IPS DF 19.7 (cell line): Measurements from ENCODE around the gene MCL1.
"Not testable (repeated sequence)": the region's sequence is repeated elsewhere in the genome, so short reads cannot be mapped to it uniquely, and the experiment has no call there.

Source experiments
- DNase-seq: peaks from one replicate; pipeline ENCODE4 v3.0.0-alpha.2; 2013; ENCODE audit warnings: low read depth, low spot score

MCL1 gene

GRCh38 chr1:150579110-150579944, at the start of gene MCL1:
Gene MCL1 (minus strand): TSS chr1:150579610. CDS start chr1:150579530, 80 bp downstream.
- DNase-seq: peak; percentile 72

GRCh38 chr1:150628766-150629114, 49.3 kb upstream of the MCL1 start:
- DNase-seq: no peak

GRCh38 chr1:150627826-150628410, 48.5 kb upstream of the MCL1 start:
- DNase-seq: no peak

GRCh38 chr1:150626150-150626549, 46.7 kb upstream of the MCL1 start:
- no peak for DNase-seq

- not testable (repeated sequence) for DNase-seq
Measured at GRCh38 chr1:150624546-150624945, 45.1 kb upstream of the MCL1 start.

DNA sequence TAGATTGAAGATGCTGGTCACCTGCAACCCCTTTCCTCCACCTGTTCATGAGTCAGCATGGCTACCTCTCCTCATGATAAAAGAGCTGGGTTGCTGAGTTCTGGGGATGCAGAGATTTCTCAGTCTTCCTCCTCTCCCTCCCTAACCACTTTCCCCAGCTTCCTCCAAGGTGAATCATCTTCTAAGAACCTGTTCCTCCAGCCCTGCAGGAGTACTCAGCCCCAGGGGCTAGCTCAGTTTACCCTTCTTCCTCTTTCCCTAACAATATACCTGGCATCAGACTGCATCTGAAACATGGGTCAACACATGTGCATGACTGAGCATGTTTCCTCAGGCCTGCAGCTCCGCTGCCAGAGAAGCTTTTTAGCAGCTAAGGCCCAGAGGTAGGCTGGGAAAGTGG, 44.7 kb upstream of the MCL1 start:
- DNase-seq: not testable (repeated sequence)

GRCh38 chr1:150622303-150622975, 43.0 kb upstream of the MCL1 start:
- DNase-seq: no peak

GRCh38 chr1:150621497-150622302, 42.3 kb upstream of the MCL1 start:
- no peak for DNase-seq

- no peak for DNase-seq
Measured at GRCh38 chr1:150620919-150621318, 41.5 kb upstream of the MCL1 start.

DNA sequence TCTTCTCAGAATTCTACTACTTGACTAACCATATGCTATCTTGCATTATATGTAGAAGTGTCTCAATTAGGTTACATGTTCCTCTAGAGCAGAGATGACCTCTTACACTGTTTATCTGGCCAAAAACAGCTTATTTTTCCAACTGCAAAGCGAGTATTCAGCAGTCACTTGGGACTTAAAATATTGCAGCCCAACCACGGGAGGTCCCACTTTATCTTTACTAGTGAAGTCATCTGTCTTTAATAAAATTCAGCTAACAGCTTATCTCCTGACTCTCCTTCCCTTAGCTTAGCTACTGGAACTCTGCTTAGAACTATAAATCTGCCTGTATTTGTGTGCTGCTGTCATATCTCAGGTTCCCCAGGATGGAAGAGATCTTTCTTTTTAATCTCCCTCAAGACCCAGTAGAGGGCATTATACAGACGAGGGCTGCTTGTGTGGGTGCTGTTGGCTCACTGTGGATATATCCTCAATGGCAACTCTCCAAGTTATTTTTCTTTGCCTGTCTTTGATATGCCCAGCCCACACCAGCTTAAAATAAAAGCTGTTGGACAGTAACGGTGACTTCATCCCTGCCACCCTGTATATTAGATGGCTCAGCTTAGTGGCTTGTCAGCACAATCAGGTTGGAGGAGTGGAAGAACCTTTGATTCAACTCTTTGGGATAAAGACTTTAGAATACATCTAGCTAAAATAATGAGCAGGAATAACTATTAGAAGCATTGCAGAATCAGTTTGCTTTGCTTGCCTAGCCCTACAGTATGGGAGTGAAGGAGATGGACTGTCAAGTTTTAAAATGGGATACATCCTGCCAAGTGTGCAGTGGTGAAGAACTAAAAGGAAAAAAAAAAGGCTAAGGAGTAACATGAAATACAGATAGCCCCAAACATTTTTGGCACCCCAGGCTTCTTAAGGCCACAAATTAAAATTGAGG, 40.4 kb upstream of the MCL1 start:
- no peak for DNase-seq

DNA sequence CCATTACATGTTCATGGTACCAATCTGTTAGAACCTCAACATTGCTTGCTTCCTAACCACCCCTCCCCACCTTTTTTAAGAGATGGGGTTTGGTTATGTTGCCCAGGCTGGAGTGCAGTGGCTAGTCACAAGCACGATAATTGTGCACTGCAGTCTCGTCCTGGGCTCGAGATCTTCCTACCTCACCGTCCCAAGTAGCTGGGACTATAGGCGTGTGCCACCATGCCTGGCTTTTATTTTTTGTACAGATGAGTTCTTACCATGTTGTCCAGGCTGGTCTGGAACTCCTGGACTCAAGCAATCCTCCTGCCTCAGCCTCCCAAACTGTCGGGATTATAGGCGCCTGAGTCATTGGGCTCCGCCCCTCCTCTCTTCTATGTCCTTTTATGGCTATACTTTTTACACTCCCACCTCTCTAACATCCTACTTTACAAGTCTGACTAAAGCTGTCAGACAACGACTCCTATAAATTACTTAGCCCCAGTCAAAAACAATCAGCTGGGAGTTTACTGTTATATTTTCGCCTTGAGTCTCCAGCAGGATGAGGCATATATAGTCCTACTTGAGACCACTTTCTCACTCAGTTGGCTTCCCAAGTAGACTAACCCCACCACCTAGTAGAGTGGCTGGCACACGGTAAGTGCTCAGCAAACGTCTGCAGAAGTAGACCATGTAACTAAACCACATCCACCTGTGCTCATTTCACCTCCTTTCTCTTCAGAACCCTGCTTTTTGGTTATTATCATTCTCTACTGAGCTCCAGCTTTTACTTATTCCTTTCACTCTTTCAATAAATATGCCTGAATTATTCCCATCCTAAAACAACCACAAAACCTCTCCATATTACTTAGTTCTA, 36.2 kb upstream of the MCL1 start:
- DNase-seq: no peak

DNA sequence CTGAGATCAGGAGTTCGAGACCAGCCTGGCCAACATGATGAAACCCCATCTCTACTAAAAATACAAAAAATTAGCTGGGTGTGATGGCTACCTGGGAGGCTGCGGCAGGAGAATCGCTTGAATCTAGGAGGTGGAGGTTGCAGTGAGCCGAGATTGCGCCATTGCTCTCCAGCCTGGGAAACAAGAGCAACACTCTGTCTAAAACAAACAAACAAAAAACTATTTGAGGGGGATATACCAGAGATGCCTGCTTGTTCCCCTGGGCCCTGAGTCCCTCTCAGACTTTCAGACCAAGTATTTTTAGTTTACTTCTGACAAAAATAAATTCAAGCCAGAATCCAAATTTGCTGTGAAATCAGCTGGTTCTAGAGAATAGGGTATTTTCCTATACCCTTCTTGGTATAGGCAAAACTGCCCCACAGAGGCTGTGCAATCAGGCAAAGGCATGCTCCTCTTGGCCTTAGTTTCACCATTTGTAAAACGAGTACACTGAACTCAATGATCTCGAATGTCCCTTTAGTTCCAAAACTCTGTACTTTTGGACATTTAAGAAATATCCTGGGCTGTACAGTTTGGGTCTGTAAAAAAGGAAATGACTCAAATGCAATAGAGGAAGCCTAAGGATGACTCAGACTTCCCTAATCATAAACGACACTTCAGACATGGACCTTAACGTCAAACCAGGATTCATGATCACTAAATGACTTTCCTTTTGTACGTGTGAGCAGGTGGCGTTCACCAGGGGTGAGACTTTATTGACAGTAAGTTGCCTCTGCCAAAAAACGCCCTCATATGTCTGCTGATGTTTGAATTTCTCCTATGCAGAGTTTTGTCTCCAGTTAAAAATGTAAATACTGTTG, 33.9 kb upstream of the MCL1 start:
- DNase-seq: no peak

DNA sequence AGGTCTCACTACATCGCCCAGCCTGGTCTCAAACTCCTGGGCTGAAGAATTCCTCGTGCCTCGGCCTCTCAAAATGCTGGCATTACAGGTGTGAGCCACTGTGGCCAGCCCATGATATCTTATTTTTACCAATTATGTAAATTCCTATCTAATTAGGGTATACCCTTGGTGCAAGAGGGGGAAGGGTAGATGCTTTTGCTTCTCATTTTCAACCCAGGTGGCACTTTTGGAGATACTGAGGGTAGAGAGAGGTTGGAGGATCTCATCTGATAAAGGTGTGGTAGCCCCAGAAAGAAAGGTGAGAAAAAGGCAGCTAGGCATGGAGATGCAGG, 32.6 kb upstream of the MCL1 start:
- no peak for DNase-seq

DNA sequence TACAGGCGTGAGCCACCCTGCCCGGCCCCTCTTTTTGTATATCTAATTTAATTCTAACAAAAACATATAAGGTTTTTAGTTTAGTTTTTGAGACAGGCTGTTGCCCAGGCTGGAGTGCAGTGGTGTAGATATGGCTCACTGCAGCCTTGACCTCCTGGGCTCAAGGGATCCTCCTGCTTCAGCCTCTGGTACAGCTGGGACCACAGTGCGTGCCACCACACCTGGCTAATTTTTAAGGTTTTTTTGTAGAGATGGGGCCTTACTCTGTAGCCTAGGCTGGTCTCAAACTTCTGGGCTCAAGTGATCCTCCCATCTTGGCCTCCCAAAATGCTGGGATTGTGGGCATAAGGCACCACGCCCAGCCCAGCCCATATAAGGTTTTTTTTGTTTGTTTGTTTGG, 31.2 kb upstream of the MCL1 start:
- DNase-seq: no peak

- DNase-seq: no peak
Measured at GRCh38 chr1:150609732-150610131, 30.3 kb upstream of the MCL1 start.

- no peak for DNase-seq
Measured at GRCh38 chr1:150606463-150607142, 27.2 kb upstream of the MCL1 start.

DNA sequence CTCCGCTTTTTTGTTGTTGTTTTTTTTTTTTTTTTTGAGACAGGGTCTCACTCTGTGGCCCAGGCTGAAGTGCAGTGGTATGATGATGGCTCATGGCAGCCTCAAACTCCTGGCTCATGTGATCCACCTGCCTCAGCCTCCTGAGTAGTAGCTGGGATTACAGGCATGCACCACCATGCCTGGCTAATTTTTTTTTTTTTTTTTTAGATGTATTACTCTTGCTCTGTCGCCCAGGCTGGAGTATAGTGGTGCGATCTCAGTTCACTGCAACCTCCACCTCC, 26.0 kb upstream of the MCL1 start:
- DNase-seq: not testable (repeated sequence)

DNA sequence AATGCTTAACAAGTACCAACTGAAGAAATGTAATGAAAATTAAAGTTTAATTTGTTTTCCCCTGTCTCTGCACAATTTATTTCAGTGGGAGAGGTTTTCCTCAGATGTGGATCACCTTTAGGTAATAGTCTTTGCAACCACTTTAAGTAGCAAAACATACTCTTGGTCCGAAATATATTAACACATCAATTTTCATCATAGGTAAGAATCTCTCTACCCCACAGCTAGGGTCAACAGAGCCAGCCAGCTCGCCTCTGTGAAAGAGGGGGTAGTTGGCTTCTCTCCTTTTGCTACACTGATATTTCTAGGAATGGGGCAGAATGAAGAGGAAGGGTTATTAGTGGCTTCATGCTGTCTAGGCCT, 24.8 kb upstream of the MCL1 start:
- DNase-seq: no peak

- DNase-seq: no peak
Measured at GRCh38 chr1:150603711-150604110, 24.3 kb upstream of the MCL1 start.
